Suprapubic skin (tissue), 4 donors: ENCODE results near the gene WDR5. TPM values are rescaled to one million over a fixed set of nuclear protein-coding genes. Genes with fewer than 3 reads are reported as not detected.

ENCODE experiments used
- DNase-seq, 2 donors: peaks; one replicate each; pipeline ENCODE4 v3.0.0-alpha.2; 2019; ENCODE audit warnings: low spot score in 2 of 2
- H3K27ac ChIP-seq: fragments of 200-600 bp; sonication (generic); one replicate; pipeline ENCODE4 v1.5.1; 2019
- H3K27me3 ChIP-seq: fragments of 200-600 bp; sonication (generic); one replicate; pipeline ENCODE4 v1.5.1; 2019
- H3K36me3 ChIP-seq: fragments of 200-600 bp; sonication (generic); one replicate; pipeline ENCODE4 v1.5.1; 2019
- H3K4me1 ChIP-seq: fragments of 200-600 bp; sonication (generic); one replicate; pipeline ENCODE4 v1.5.1; 2019
- H3K4me3 ChIP-seq: fragments of 200-600 bp; sonication (generic); one replicate; pipeline ENCODE4 v1.5.1; 2019; ENCODE audit warnings: mild to moderate bottlenecking
- H3K9me3 ChIP-seq: fragments of 200-600 bp; sonication (generic); one replicate; pipeline ENCODE4 v1.5.1; 2019
- CTCF ChIP-seq, 2 donors: fragments of 200-600 bp in 1 of 2; fragments of 450-650 bp in 1 of 2; sonication (generic) in 1 of 2; IDR thresholded peaks; one replicate each; pipeline ENCODE4 v1.5.1; 2016 to 2019; ENCODE audit warnings: antibody characterized with exemption in 2 of 2, mild to moderate bottlenecking in 1 of 2, moderate library complexity in 1 of 2
- EP300 ChIP-seq: sonication (generic); formaldehyde crosslinking; IDR thresholded peaks from one replicate; pipeline ENCODE4 v1.6.1; 2017; ENCODE audit warnings: antibody characterized with exemption
- POLR2A ChIP-seq, 2 donors: fragments of 450-650 bp; IDR thresholded peaks; one replicate each; pipeline ENCODE4 v1.6.1; 2017; ENCODE audit warnings: antibody characterized with exemption in 2 of 2, mild to moderate bottlenecking in 2 of 2, moderate library complexity in 2 of 2
- POLR2AphosphoS5 ChIP-seq, 3 donors: sonication (generic); formaldehyde crosslinking; IDR thresholded peaks; one replicate each; pipeline ENCODE4 v1.6.1; 2017; ENCODE audit warnings: antibody characterized with exemption in 3 of 3
- WGBS: methylation state at CpG from one replicate; pipeline ENCODE4 v1.1.5; 2018; 5-methylcytosine and 5-hydroxymethylcytosine counted together
- total RNA-seq, 4 donors: library from RNA; depleted of rRNA; stranded (reverse); fragments of >200 nt; gene quantifications; one replicate each; pipeline ENCODE4 v1.1.0, GENCODE V29; 2016

Gene WDR5
- total RNA-seq, 4 donors from 2014 or later: 21.7 to 37.8 (median 26.5) TPM

- H3K9me3 ChIP-seq: no peaks in the 10 kb centered on the region
- peaks cover 75% of the 10 kb centered on the region for H3K36me3 ChIP-seq
- H3K27ac ChIP-seq: no peak overlapping the region
- H3K27me3 ChIP-seq: no peaks in the 10 kb centered on the region
- DNase-seq: no peak
- TF ChIP-seq CTCF (IDR thresholded peaks at IDR 0.05) (no peak), EP300 (no peak)
- no peaks in the 10 kb centered on the region for H3K4me1 ChIP-seq
- H3K4me3 ChIP-seq: no peak overlapping the region
- WGBS: 97% methylated on average over 18 of the region's 23 CpGs
These were observed 21.6 kb downstream of the WDR5 start for GRCh38 chr9:134157378-134157885.

GRCh38 chr9:134158242-134158641, 22.4 kb downstream of the WDR5 start:
- peaks cover 67% of the 10 kb centered on the region for H3K36me3 ChIP-seq
- WGBS: 89% methylated on average over 17 of the region's 17 CpGs

GRCh38 chr9:134158753-134159392, 23.0 kb downstream of the WDR5 start:
- 80% methylated on average over 12 of the region's 20 CpGs for WGBS
- H3K36me3 ChIP-seq: peaks cover 61% of the 10 kb centered on the region

More at GRCh38 chr9:134158242-134158641, 22.4 kb downstream of the WDR5 start:
- Histone ChIP-seq H3K4me3 (no peak overlapping the region), H3K27me3 (no peaks in the 10 kb centered on the region), H3K4me1 (peaks cover 6% of the 10 kb centered on the region), H3K27ac (no peak overlapping the region), H3K9me3 (no peaks in the 10 kb centered on the region)
- TF ChIP-seq POLR2AphosphoS5 (IDR thresholded peaks at IDR 0.05) (no peak), POLR2A (IDR thresholded peaks at IDR 0.05) (no peak), CTCF (IDR thresholded peaks at IDR 0.05) (no peak), EP300 (no peak)
- DNase-seq: no peak

GRCh38 chr9:134159566-134160245, 23.8 kb downstream of the WDR5 start:
- peaks cover 7% of the 10 kb centered on the region for H3K4me1 ChIP-seq
- H3K9me3 ChIP-seq: no peaks in the 10 kb centered on the region
- peaks cover 53% of the 10 kb centered on the region for H3K36me3 ChIP-seq
- no peaks in the 10 kb centered on the region for H3K27me3 ChIP-seq
- no peak for TF ChIP-seq CTCF (IDR thresholded peaks at IDR 0.05)
- no peak for TF ChIP-seq EP300
- no peak for TF ChIP-seq POLR2AphosphoS5 (IDR thresholded peaks at IDR 0.05)
- TF ChIP-seq POLR2A (IDR thresholded peaks at IDR 0.05): no peak
- no peak overlapping the region for H3K27ac ChIP-seq
- H3K4me3 ChIP-seq: no peak overlapping the region
- 89% methylated on average over 19 of the region's 20 CpGs for WGBS
- no peak for DNase-seq

More at GRCh38 chr9:134158753-134159392, 23.0 kb downstream of the WDR5 start:
- Histone ChIP-seq H3K4me3 (no peak overlapping the region), H3K27ac (no peak overlapping the region), H3K9me3 (no peaks in the 10 kb centered on the region), H3K27me3 (no peaks in the 10 kb centered on the region), H3K4me1 (peaks cover 7% of the 10 kb centered on the region)
- no peak for DNase-seq
- TF ChIP-seq CTCF (IDR thresholded peaks at IDR 0.05) (no peak), POLR2AphosphoS5 (IDR thresholded peaks at IDR 0.05) (no peak), EP300 (no peak), POLR2A (IDR thresholded peaks at IDR 0.05) (no peak)

- Histone ChIP-seq H3K4me1 (peaks cover 7% of the 10 kb centered on the region), H3K27me3 (no peaks in the 10 kb centered on the region), H3K4me3 (no peak overlapping the region), H3K36me3 (peaks cover 33% of the 10 kb centered on the region), H3K9me3 (no peaks in the 10 kb centered on the region), H3K27ac (no peak overlapping the region)
- DNase-seq: no peak
- 63% methylated on average over 14 of the region's 14 CpGs for WGBS
- TF ChIP-seq EP300 (no peak), POLR2A (IDR thresholded peaks at IDR 0.05) (no peak), POLR2AphosphoS5 (IDR thresholded peaks at IDR 0.05) (no peak)
These were observed 25.8 kb downstream of the WDR5 start for GRCh38 chr9:134161647-134162046.
